SK-N-SH (cell line): ENCODE data around the gene TNFSF15. TPM values are rescaled to one million over a fixed set of nuclear protein-coding genes. Genes with fewer than 3 reads are reported as not detected.

Experiments
- CTCF ChIA-PET: fragments of 300-600, 350-600 bp; formaldehyde crosslinking; extraction: SDS; loops from one replicate; lab custom pipeline; 2021; lab: Yijun Ruan, JAX
- POLR2A ChIA-PET: fragments of 350-600 bp; sonication (Branson Sonifier 250); formaldehyde crosslinking; extraction: SDS; loops from one replicate; lab custom pipeline; 2020; ENCODE audit warnings: antibody characterized with exemption, inconsistent platforms; lab: Yijun Ruan, JAX
- DNase-seq: peaks from one replicate; pipeline ENCODE4 v3.0.0; 2012
- H2AFZ ChIP-seq: fragments of 200-600 bp; sonication (generic); 2 replicates; pipeline ENCODE4 v1.8.1; 2016; ENCODE audit warnings: antibody characterized with exemption, mild to moderate bottlenecking, low read depth
- H3F3A ChIP-seq: fragments of 200-600 bp; sonication (generic); replicated peaks from 2 replicates; pipeline ENCODE3; 2016; ENCODE audit warnings: antibody characterized with exemption, mild to moderate bottlenecking; ENCODE audit not compliant: insufficient read depth
- H3K27ac ChIP-seq, 2 experiments: fragments of 200-500 bp in 1 of 2; fragments of 200-600 bp in 1 of 2; sonication (Bioruptor generic) in 1 of 2; sonication (generic), shearing (Covaris generic) in 1 of 2; 2 replicates each; pipeline versions ENCODE4 v1.5.1 to v1.6.1; 2014 to 2016; ENCODE audit warnings: low read depth in 2 of 2, inconsistent platforms in 1 of 2, low read length in 1 of 2, mild to moderate bottlenecking in 1 of 2, mixed read lengths in 1 of 2
- H3K27me3 ChIP-seq: fragments of 200-600 bp; sonication (generic), shearing (Covaris generic); 2 replicates; pipeline ENCODE4 v1.6.1; 2016; ENCODE audit warnings: mixed run types; ENCODE audit not compliant: insufficient read depth
- H3K36me3 ChIP-seq, 2 experiments: fragments of 200-500 bp in 1 of 2; fragments of 200-600 bp in 1 of 2; sonication (Bioruptor generic) in 1 of 2; sonication (generic) in 1 of 2; replicated peaks in 1 of 2; 2 replicates each; pipeline versions ENCODE3 to v1.5.1; 2014 to 2016; ENCODE audit warnings: low read length in 1 of 2, mild to moderate bottlenecking in 1 of 2; ENCODE audit not compliant: insufficient read depth in 2 of 2, control insufficient read depth in 1 of 2
- H3K4me1 ChIP-seq, 2 experiments: fragments of 200-500 bp in 1 of 2; fragments of 200-600 bp in 1 of 2; sonication (Bioruptor generic) in 1 of 2; sonication (generic), shearing (Covaris generic) in 1 of 2; 2 replicates each; pipeline versions ENCODE4 v1.5.1 to v1.6.1; 2014 to 2016; ENCODE audit warnings: low read depth in 1 of 2, low read length in 1 of 2, mixed run types in 1 of 2; ENCODE audit not compliant: insufficient read depth in 2 of 2, control insufficient read depth in 1 of 2
- H3K4me2 ChIP-seq: fragments of 200-600 bp; sonication (generic), shearing (Covaris generic); 2 replicates; pipeline ENCODE4 v1.6.1; 2017; ENCODE audit warnings: mixed run types
- H3K4me3 ChIP-seq, 2 experiments: fragments of 200-500 bp in 1 of 2; fragments of 200-600 bp in 1 of 2; sonication (Bioruptor generic) in 1 of 2; sonication (generic), shearing (Covaris generic) in 1 of 2; 2 replicates each; pipeline versions ENCODE4 v1.5.1 to v1.8.1; 2014 to 2016; ENCODE audit warnings: low read depth in 2 of 2, inconsistent platforms in 1 of 2, low read length in 1 of 2, mild to moderate bottlenecking in 1 of 2, mixed read lengths in 1 of 2, moderate library complexity in 1 of 2
- H3K79me2 ChIP-seq: fragments of 200-600 bp; sonication (generic); 2 replicates; pipeline ENCODE4 v1.8.1; 2017; ENCODE audit warnings: mild to moderate bottlenecking; ENCODE audit not compliant: insufficient read depth
- H3K9ac ChIP-seq: fragments of 200-600 bp; sonication (generic); 2 replicates; pipeline ENCODE4 v1.6.1; 2017; ENCODE audit warnings: mixed run types
- H3K9me2 ChIP-seq: fragments of 200-600 bp; sonication (generic); 2 replicates; pipeline ENCODE4 v1.6.1; 2017; ENCODE audit warnings: mixed run types
- H3K9me3 ChIP-seq: fragments of 200-600 bp; sonication (generic); 2 replicates; pipeline ENCODE4 v1.6.1; 2017; ENCODE audit warnings: mixed run types, mild to moderate bottlenecking, moderate library complexity
- H4K20me1 ChIP-seq: fragments of 200-600 bp; sonication (generic); 2 replicates; pipeline ENCODE4 v1.6.1; 2017; ENCODE audit warnings: mild to moderate bottlenecking, mixed run types; ENCODE audit not compliant: insufficient read depth
- CHD2 ChIP-seq: fragments of 150-350 bp; IDR thresholded peaks from 2 replicates; pipeline ENCODE4 v1.6.1; 2018; ENCODE audit warnings: low read length; ENCODE audit not compliant: partially characterized antibody
- EP300 ChIP-seq, 2 experiments: IDR thresholded peaks; 2 replicates each; pipeline versions ENCODE4 v1.4.0 to v1.6.1; 2012; ENCODE audit warnings: borderline replicate concordance in 1 of 2, low read depth in 1 of 2, low read length in 1 of 2
- FOSL2 ChIP-seq: IDR thresholded peaks from 2 replicates; pipeline ENCODE4 v1.4.0; 2012; ENCODE audit warnings: low read depth, mild to moderate bottlenecking, moderate library complexity, borderline replicate concordance
- FOXM1 ChIP-seq: IDR thresholded peaks from 2 replicates; pipeline ENCODE4 v1.4.0; 2012; ENCODE audit warnings: low read depth, mild to moderate bottlenecking
- GABPA ChIP-seq: IDR thresholded peaks from 2 replicates; pipeline ENCODE4 v1.4.0; 2012; ENCODE audit warnings: low read depth, mild to moderate bottlenecking
- GATA2 ChIP-seq: sonication (generic); formaldehyde crosslinking; IDR thresholded peaks from 2 replicates; pipeline ENCODE4 v1.5.0; 2020; ENCODE audit warnings: mild to moderate bottlenecking, missing genetic modification reagents
- NFIC ChIP-seq: IDR thresholded peaks from 2 replicates; pipeline ENCODE4 v1.4.0; 2012; ENCODE audit warnings: borderline replicate concordance
- NRF1 ChIP-seq: IDR thresholded peaks from 2 replicates; pipeline ENCODE4 v1.6.1; 2012; ENCODE audit warnings: low read depth, mild to moderate bottlenecking, low read length
- RAD21 ChIP-seq: IDR thresholded peaks from 2 replicates; pipeline ENCODE4 v1.6.1; 2012; ENCODE audit warnings: mild to moderate bottlenecking, low read length
- RCOR1 ChIP-seq: fragments of 150-350 bp; IDR thresholded peaks from 2 replicates; pipeline ENCODE4 v1.6.1; 2017; ENCODE audit warnings: antibody characterized with exemption, low read length
- RFX5 ChIP-seq: IDR thresholded peaks from 2 replicates; pipeline ENCODE4 v1.6.1; 2012; ENCODE audit warnings: mild to moderate bottlenecking, improper control_type of control experiment, low read length
- RXRA ChIP-seq: IDR thresholded peaks from 2 replicates; pipeline ENCODE4 v1.4.0; 2012; ENCODE audit warnings: low read depth, mild to moderate bottlenecking, borderline replicate concordance
- TAF1 ChIP-seq: IDR thresholded peaks from 2 replicates; pipeline ENCODE4 v1.6.1; 2012; ENCODE audit warnings: low read depth, mild to moderate bottlenecking, low read length, moderate library complexity, borderline replicate concordance
- TEAD4 ChIP-seq: IDR thresholded peaks from 2 replicates; pipeline ENCODE4 v1.4.0; 2012; ENCODE audit warnings: mild to moderate bottlenecking, borderline replicate concordance; ENCODE audit not compliant: insufficient read depth
- YY1 ChIP-seq: IDR thresholded peaks from 2 replicates; pipeline ENCODE4 v1.4.0; 2012; ENCODE audit warnings: low read depth, mild to moderate bottlenecking
- WGBS: methylation state at CpG from one replicate; pipeline ENCODE4 v1.1.6; 2017; ENCODE audit warnings: low lambda C conversion rate; 5-methylcytosine and 5-hydroxymethylcytosine counted together
- polyA plus RNA-seq, 3 experiments: library from polyadenylated mRNA; depleted of rRNA; stranded (reverse); fragments of >200 nt; gene quantifications; 2 replicates each; pipeline ENCODE4 v1.2.3, GENCODE V29; 2012
- TF ChIP-seq, protein P1 (sequence below): fragments of 200-600 bp; sonication (generic); IDR thresholded peaks from 2 replicates; pipeline ENCODE4 v1.6.1; 2017; ENCODE audit warnings: antibody characterized with exemption, mild to moderate bottlenecking, moderate library complexity
- TF ChIP-seq, protein P2 (sequence below): IDR thresholded peaks from 2 replicates; pipeline ENCODE4 v1.4.0; 2012; ENCODE audit warnings: low read depth
- TF ChIP-seq, protein P3 (sequence below): IDR thresholded peaks from 2 replicates; pipeline ENCODE4 v1.4.0; 2012; ENCODE audit warnings: low read depth, borderline replicate concordance
- TF ChIP-seq, protein P4 (sequence below): fragments of 150-350 bp; IDR thresholded peaks from 2 replicates; pipeline ENCODE4 v1.6.1; 2017; ENCODE audit warnings: antibody characterized with exemption, low read length, low read depth, borderline replicate concordance

The TNFSF15 gene
- polyA plus RNA-seq, 1 of the 3 experiments (the other 2 are of a cell fraction): 0.64 TPM

DNA sequence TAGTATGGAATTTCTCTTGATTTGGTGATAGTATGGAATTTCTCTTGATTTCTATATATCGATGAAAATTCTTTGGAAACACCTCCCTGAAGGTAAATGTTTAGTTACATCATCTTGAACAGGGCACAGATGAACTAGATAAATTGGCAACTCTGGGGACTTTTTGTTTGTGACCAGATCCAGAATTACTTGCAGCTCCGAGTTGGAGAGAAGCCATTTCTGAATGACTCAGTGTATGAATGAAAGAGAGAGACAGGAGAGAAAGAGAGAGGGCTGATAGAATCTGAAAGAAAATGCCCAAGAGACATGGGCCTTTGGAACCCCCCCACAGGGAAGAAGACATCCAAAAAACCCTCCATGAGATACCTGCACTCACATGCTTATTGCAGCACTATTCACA, 14.1 kb downstream of the TNFSF15 start:
- Histone ChIP-seq H3K79me2 (no peaks in the 10 kb centered on the region), H3K4me3 (no peak overlapping the region), H4K20me1 (no peaks in the 10 kb centered on the region), H3K4me2 (no peak overlapping the region), H3K36me3 (no peaks in the 10 kb centered on the region), H3K9me3 (no peaks in the 10 kb centered on the region), H3K27me3 (no peaks in the 10 kb centered on the region), H3K9ac (no peak overlapping the region), H3K4me1 (0 out of 4 replicates have a peak, but pooled peaks cover 0 to 5% of the 10 kb centered on the region in 2 experiments), H3F3A (no peaks in the 10 kb centered on the region), H3K27ac (no peak overlapping the region), H2AFZ (no peak overlapping the region), H3K9me2 (no peaks in the 10 kb centered on the region)
- ChIA-PET CTCF (no interaction called here), POLR2A (no interaction called here)
- TF ChIP-seq NFIC (peak; percentile 46; the same call in 1 of the 2 replicates), FOSL2 (0 out of 2 replicates have a peak, but pooled peaks have one; percentile 15), TEAD4 (no peak)
- TF ChIP-seq, protein P1, sequence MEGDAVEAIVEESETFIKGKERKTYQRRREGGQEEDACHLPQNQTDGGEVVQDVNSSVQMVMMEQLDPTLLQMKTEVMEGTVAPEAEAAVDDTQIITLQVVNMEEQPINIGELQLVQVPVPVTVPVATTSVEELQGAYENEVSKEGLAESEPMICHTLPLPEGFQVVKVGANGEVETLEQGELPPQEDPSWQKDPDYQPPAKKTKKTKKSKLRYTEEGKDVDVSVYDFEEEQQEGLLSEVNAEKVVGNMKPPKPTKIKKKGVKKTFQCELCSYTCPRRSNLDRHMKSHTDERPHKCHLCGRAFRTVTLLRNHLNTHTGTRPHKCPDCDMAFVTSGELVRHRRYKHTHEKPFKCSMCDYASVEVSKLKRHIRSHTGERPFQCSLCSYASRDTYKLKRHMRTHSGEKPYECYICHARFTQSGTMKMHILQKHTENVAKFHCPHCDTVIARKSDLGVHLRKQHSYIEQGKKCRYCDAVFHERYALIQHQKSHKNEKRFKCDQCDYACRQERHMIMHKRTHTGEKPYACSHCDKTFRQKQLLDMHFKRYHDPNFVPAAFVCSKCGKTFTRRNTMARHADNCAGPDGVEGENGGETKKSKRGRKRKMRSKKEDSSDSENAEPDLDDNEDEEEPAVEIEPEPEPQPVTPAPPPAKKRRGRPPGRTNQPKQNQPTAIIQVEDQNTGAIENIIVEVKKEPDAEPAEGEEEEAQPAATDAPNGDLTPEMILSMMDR: no peak
- whole genome bisulfite sequencing: 37% methylated on average over 2 of the region's 2 CpGs
- DNase-seq: no peak

DNA sequence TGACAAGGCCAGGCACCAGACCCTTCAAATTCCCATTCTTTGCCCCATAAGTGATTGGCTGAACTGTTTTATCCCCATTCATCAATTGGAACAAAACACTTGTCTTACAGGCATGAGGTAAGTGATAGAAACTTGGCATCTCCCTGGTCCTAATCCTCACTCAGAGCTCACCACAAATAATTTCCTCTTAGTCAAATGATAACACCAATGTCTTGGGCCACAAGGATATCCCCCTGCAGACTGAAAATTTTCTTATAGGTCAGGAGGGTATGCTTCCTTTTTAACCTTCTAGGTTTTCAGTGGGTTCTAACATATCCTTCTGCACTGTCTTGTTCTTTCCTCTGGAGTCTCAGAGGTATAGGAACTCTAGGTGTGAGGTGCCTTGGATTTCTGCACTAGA, 14.5 kb downstream of the TNFSF15 start:
- Histone ChIP-seq H3K36me3 (no peaks in the 10 kb centered on the region), H2AFZ (no peak overlapping the region), H3K4me2 (no peak overlapping the region), H3K4me3 (no peak overlapping the region), H3K79me2 (no peaks in the 10 kb centered on the region), H3K9me2 (no peaks in the 10 kb centered on the region), H3K9me3 (no peaks in the 10 kb centered on the region), H3K4me1 (0 out of 4 replicates have a peak, but pooled peaks cover 0 to 5% of the 10 kb centered on the region in 2 experiments), H3K27me3 (no peaks in the 10 kb centered on the region), H4K20me1 (no peaks in the 10 kb centered on the region), H3K9ac (no peak overlapping the region), H3K27ac (no peak overlapping the region), H3F3A (no peaks in the 10 kb centered on the region)
- POLR2A ChIA-PET: no interaction called here
- DNase-seq: no peak
- CTCF ChIA-PET: no interaction called here
- TF ChIP-seq CHD2 (no peak), YY1 (no peak), NFIC (no peak), RXRA (no peak), GABPA (no peak), RCOR1 (no peak), EP300 (IDR thresholded peaks at IDR 0.05; ENCODE audit: borderline replicate concordance in 1 of 2, low read depth in 1 of 2, low read length in 1 of 2) (no peak), RAD21 (no peak), RFX5 (no peak), TAF1 (no peak), GATA2 (CRISPR knock-in tag) (no peak), NRF1 (no peak), FOXM1 (no peak)
- TF ChIP-seq, protein P2, sequence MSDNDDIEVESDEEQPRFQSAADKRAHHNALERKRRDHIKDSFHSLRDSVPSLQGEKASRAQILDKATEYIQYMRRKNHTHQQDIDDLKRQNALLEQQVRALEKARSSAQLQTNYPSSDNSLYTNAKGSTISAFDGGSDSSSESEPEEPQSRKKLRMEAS: no peak
- TF ChIP-seq, protein P1: no peak
- TF ChIP-seq, protein P3, sequence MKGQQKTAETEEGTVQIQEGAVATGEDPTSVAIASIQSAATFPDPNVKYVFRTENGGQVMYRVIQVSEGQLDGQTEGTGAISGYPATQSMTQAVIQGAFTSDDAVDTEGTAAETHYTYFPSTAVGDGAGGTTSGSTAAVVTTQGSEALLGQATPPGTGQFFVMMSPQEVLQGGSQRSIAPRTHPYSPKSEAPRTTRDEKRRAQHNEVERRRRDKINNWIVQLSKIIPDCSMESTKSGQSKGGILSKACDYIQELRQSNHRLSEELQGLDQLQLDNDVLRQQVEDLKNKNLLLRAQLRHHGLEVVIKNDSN: no peak
- TF ChIP-seq, protein P4, sequence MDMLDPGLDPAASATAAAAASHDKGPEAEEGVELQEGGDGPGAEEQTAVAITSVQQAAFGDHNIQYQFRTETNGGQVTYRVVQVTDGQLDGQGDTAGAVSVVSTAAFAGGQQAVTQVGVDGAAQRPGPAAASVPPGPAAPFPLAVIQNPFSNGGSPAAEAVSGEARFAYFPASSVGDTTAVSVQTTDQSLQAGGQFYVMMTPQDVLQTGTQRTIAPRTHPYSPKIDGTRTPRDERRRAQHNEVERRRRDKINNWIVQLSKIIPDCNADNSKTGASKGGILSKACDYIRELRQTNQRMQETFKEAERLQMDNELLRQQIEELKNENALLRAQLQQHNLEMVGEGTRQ: no peak
